Ascending aorta (tissue), 2 donors: ENCODE results near the gene PHOSPHO2. TPM values are rescaled to one million over a fixed set of nuclear protein-coding genes. Genes with fewer than 3 reads are reported as not detected.

Source experiments
- DNase-seq, 2 donors: peaks; one replicate each; pipeline ENCODE4 v3.0.0-alpha.2; 2019; ENCODE audit warnings: low spot score in 2 of 2
- H3K27ac ChIP-seq, 2 donors: fragments of 200-600 bp; sonication (generic); one replicate each; pipeline ENCODE4 v1.5.1; 2016 to 2017; ENCODE audit warnings: mild to moderate bottlenecking in 1 of 2
- H3K27me3 ChIP-seq: fragments of 200-600 bp; sonication (generic); one replicate; pipeline ENCODE4 v1.5.1; 2017
- H3K36me3 ChIP-seq, 2 donors: fragments of 200-600 bp; sonication (generic); one replicate each; pipeline ENCODE4 v1.5.1; 2016
- H3K4me1 ChIP-seq, 2 donors: fragments of 200-600 bp; sonication (generic); one replicate each; pipeline ENCODE4 v1.5.1; 2016 to 2017; ENCODE audit warnings: mild to moderate bottlenecking in 1 of 2
- H3K4me3 ChIP-seq, 2 donors: fragments of 200-600 bp; sonication (generic); one replicate each; pipeline ENCODE4 v1.5.1; 2016 to 2017; ENCODE audit warnings: mild to moderate bottlenecking in 1 of 2
- H3K9me3 ChIP-seq, 2 donors: fragments of 200-600 bp; sonication (generic); one replicate each; pipeline ENCODE4 v1.5.1; 2016
- CTCF ChIP-seq, 3 experiments: fragments of 200-600 bp in 2 of 3; fragments of 450-650 bp in 1 of 3; sonication (generic) in 2 of 3; IDR thresholded peaks; one replicate each; pipeline ENCODE4 v1.5.1; 2016 to 2019; ENCODE audit warnings: antibody characterized with exemption in 3 of 3, mild to moderate bottlenecking in 1 of 3, moderate library complexity in 1 of 3
- intact Hi-C: fragments of 100-400 bp; cut with DNase I; formaldehyde crosslinking; loops from one replicate; pipeline ENCODE4 v1.15.1; 2023
- total RNA-seq: library from RNA; depleted of rRNA; stranded (reverse); fragments of >200 nt; gene quantifications from one replicate; pipeline ENCODE4 v1.1.0, GENCODE V29; 2016

The PHOSPHO2 gene
- total RNA-seq, 1 donor from 2014 or later: not detected

GRCh38 chr2:169736902-169737301 is 42.6 kb downstream of the PHOSPHO2 start:
- Histone ChIP-seq H3K4me3 (no peak overlapping the region), H3K36me3 (no peaks in the 10 kb centered on the region), H3K27ac (no peak overlapping the region), H3K4me1 (peaks cover 0 to 4% of the 10 kb centered on the region in 2 donors), H3K27me3 (no peaks in the 10 kb centered on the region), H3K9me3 (no peaks in the 10 kb centered on the region)
- intact Hi-C loops: no loop called here
- no peak for DNase-seq
- TF ChIP-seq CTCF (IDR thresholded peaks at IDR 0.05): no peak

DNA sequence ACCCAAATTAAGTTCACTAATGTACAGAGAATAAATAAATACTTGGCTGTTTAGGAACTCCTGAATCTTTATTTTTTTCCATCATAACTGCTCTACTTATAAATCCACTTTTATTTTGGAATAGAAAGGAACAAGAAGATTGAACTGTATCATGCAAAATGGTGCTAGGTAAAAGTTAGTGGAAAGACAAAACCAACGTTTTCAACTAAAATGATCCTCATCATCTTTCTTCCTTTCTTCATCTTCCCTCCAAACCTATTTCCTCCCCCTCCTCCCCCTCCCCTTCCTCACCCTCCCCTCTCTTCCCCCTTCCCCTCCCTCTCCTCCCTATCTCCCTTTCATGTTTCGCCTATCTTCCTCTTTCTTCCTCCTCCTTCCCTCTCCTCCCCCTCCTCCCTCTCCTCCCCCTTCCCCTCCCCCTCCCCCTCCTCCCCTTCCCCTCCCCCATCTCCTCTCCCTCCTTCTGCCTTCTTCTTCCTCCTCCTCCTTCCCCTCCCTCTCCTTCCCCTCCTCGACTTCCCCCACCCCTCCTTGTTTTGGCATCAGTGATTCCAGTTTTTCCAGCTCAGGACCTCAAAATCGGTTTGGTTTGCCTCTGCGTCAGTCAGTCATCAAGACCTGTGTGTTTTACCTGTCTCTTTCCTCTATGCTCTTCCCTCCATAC is 44.4 kb downstream of the PHOSPHO2 start:
- Histone ChIP-seq H3K27ac (no peak overlapping the region), H3K4me1 (peaks cover 0 to 4% of the 10 kb centered on the region in 2 donors), H3K36me3 (no peaks in the 10 kb centered on the region), H3K27me3 (no peaks in the 10 kb centered on the region), H3K4me3 (no peak overlapping the region), H3K9me3 (no peaks in the 10 kb centered on the region)
- DNase-seq: no peak
- intact Hi-C loops: no loop called here
- no peak for TF ChIP-seq CTCF (IDR thresholded peaks at IDR 0.05)

DNA sequence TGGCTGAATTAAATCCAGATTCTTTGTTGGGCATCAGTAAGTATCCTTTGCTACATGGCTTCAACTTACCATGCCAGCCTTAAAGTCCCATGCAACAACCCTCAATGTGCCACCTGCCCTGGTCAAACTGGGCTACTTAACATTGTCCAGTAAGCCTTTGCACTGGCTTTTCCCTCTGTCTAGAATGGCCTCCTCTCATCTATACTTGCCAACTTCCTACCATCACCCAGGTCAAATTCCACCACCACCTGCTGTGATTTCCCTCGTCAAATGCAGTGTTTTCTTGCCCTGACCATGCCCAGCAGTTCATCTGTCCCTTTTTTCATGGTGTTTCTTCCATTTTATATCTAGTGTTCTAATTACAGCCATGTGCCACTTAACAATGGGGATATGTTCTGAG is 45.1 kb downstream of the PHOSPHO2 start:
- H3K4me1 ChIP-seq: peaks cover 0 to 4% of the 10 kb centered on the region in 2 donors
- H3K4me3 ChIP-seq: no peak overlapping the region
- H3K27ac ChIP-seq: no peak overlapping the region
- TF ChIP-seq CTCF (IDR thresholded peaks at IDR 0.05): no peak
- intact Hi-C loops: no loop called here
- no peaks in the 10 kb centered on the region for H3K36me3 ChIP-seq
- H3K27me3 ChIP-seq: no peaks in the 10 kb centered on the region
- no peaks in the 10 kb centered on the region for H3K9me3 ChIP-seq
- no peak for DNase-seq

DNA sequence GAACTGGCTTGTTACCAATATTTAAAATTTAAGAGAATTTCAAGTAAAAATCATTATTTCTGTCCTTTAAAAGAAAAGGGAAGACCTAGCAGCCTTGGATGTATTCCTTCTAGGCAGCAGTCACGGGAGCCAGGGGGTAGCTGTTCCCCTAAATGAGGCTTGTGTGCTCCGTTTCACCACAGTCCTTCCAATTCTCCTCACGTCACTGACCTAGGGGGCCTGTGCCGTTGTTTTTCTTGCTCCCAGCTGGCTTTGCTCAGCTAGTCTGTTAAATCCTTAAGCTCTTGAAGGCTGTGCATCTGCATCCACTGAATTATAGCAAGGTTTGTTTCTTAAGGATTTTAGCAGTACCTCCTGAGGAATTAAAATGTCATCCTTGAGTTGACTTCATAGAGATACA is 49.3 kb downstream of the PHOSPHO2 start:
- H3K27ac ChIP-seq: no peak overlapping the region
- no peak overlapping the region for H3K4me3 ChIP-seq
- H3K36me3 ChIP-seq: no peaks in the 10 kb centered on the region
- no peaks in the 10 kb centered on the region for H3K27me3 ChIP-seq
- H3K4me1 ChIP-seq: no peaks in the 10 kb centered on the region
- DNase-seq: no peak
- TF ChIP-seq CTCF (IDR thresholded peaks at IDR 0.05): no peak
- intact Hi-C loops: no loop called here
- no peaks in the 10 kb centered on the region for H3K9me3 ChIP-seq

DNA sequence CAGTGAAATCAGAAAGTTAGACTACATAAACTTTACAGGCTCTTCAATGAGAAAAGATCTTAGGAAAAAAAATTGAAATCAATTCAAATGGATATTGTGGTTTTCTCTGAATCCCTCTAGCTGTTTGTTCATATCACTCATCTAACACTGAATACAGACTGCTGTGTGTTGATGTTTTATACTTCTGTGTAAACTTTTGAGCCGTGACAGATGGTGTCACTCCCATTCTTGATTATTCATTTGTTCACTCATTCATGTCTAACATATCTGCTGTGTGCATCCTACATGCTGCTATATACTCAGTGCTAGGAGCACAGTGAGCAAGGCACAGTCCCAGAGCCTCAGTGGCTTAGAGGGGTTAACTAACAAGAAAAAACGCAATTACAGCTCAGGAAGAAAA is 52.0 kb downstream of the PHOSPHO2 start:
- no peak overlapping the region for H3K4me3 ChIP-seq
- H3K27me3 ChIP-seq: no peaks in the 10 kb centered on the region
- no peak for TF ChIP-seq CTCF (IDR thresholded peaks at IDR 0.05)
- no peak overlapping the region for H3K27ac ChIP-seq
- intact Hi-C loops: no loop called here
- H3K4me1 ChIP-seq: no peaks in the 10 kb centered on the region
- no peak for DNase-seq
- H3K36me3 ChIP-seq: no peaks in the 10 kb centered on the region
- no peaks in the 10 kb centered on the region for H3K9me3 ChIP-seq

DNA sequence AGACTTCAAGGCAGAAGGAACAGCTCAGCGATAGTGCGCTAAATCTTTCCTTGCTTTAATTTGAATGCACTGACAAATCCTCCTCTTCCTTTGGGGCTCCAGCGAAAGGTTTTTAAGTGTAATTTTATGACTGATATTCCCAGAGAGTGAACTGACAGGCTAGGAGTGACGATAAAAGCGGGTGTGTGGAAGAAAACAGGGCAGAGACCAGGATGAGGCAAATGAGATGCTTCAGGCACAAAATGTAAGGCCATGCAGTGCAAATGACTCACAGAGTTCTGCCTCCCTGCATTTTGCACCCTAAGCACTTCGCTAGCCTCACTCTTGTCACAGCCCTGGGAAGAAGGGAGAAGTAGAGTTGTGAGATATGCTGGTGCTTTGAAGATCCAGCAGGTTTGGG is 54.0 kb downstream of the PHOSPHO2 start:
- no peak overlapping the region for H3K4me3 ChIP-seq
- no peak for TF ChIP-seq CTCF (IDR thresholded peaks at IDR 0.05)
- no peaks in the 10 kb centered on the region for H3K4me1 ChIP-seq
- DNase-seq: no peak
- H3K9me3 ChIP-seq: no peaks in the 10 kb centered on the region
- intact Hi-C loops: no loop called here
- no peaks in the 10 kb centered on the region for H3K36me3 ChIP-seq
- H3K27me3 ChIP-seq: no peaks in the 10 kb centered on the region
- H3K27ac ChIP-seq: no peak overlapping the region
